T-helper 1 cell treated with Interleukin-12 subunit alpha and Interleukin-12 subunit beta and Interleukin-4 antibody, amounts not matched to agents 30 μg/mL and 1 μg/mL, for 36 hours (primary cell): Measurements from ENCODE around the gene CLCN2.
A peak's percentile ranks its signal among the peaks of the same experiment; 100 is the strongest.

Experiments
- H3K27ac Mint-ChIP-seq: one replicate; pipeline ENCODE4 v1.8.0; 2021; ENCODE audit warnings: mild to moderate bottlenecking, mixed read lengths
- H3K27me3 Mint-ChIP-seq: one replicate; pipeline ENCODE4 v1.8.0; 2021; ENCODE audit warnings: low read depth, mixed read lengths
- H3K36me3 Mint-ChIP-seq: one replicate; pipeline ENCODE4 v1.8.0; 2021; ENCODE audit warnings: low read depth, mixed read lengths
- H3K4me1 Mint-ChIP-seq: one replicate; pipeline ENCODE4 v1.8.0; 2021; ENCODE audit warnings: low read depth, mixed read lengths
- H3K4me3 Mint-ChIP-seq: one replicate; pipeline ENCODE4 v1.8.0; 2021; ENCODE audit warnings: mild to moderate bottlenecking, moderate library complexity, mixed read lengths
- H3K9me3 Mint-ChIP-seq: one replicate; pipeline ENCODE4 v1.8.0; 2021; ENCODE audit warnings: mixed read lengths

CLCN2 gene

DNA sequence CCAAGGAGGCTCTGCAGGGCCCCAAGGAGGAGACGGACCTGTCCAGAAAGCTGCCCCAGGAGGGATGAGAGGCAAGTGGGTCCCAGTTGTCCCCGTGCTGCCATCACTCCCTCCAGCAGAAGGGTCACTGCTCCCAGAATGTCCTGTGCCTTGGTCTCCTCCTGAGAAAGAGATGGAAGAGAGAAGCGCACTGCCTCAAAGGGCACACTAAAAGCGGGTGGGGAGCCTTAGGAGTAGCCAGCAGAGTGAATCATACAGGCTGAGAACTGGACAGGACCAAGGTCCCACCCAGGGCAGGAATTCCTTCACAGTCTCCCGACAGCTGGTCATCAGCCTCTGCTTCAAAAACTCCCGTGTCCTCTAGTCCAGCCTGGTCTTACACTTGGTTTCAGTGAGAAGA, 12.0 kb upstream of the CLCN2 start:
- Mint-ChIP-seq H3K9me3 (no peaks in the 10 kb centered on the region), H3K36me3 (peaks cover 16% of the 10 kb centered on the region), H3K4me3 (no peak overlapping the region), H3K4me1 (peaks cover 4% of the 10 kb centered on the region), H3K27me3 (peaks cover 42% of the 10 kb centered on the region), H3K27ac (no peak overlapping the region)

GRCh38 chr3:184372911-184373310, 11.5 kb upstream of the CLCN2 start:
- Mint-ChIP-seq H3K4me1 (peaks cover 4% of the 10 kb centered on the region), H3K36me3 (peaks cover 20% of the 10 kb centered on the region), H3K4me3 (no peak overlapping the region), H3K27me3 (peaks cover 37% of the 10 kb centered on the region), H3K27ac (no peak overlapping the region), H3K9me3 (no peaks in the 10 kb centered on the region)

DNA sequence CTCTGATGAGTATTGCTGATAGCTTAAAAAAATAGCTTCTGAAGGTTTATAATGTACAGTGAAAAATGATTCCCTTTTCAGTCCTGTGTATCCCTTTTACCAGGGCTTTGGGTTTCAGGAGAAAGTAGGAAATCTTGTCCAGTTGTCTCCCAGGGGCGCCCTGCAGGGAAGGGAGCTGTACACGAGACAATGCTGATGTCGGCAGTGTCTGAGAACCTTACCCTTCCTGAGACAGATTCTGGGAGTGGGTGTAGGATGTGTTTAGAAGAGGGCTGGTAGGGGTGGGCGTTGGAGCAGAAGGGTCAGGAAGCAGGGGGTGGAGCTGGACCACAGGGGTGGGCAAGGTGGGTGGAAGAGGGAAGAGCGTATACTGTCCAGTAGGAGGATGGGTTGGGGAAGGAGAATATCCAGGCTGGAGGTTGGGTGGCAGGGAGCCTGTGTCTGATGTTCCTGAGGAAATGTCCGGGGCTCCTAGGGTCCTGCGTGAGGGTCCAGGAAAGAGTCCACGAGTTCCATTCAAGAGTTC, 11.0 kb upstream of the CLCN2 start:
- Mint-ChIP-seq H3K4me1 (peaks cover 4% of the 10 kb centered on the region), H3K9me3 (no peaks in the 10 kb centered on the region), H3K27me3 (peaks cover 32% of the 10 kb centered on the region), H3K4me3 (no peak overlapping the region), H3K36me3 (peaks cover 24% of the 10 kb centered on the region), H3K27ac (no peak overlapping the region)

- H3K27me3 Mint-ChIP-seq, result peaks cover 24% of the 10 kb centered on the region
- peaks cover 31% of the 10 kb centered on the region for H3K36me3 Mint-ChIP-seq
- H3K4me1 Mint-ChIP-seq, result peaks cover 6% of the 10 kb centered on the region
- H3K27ac Mint-ChIP-seq, result no peak overlapping the region
- H3K9me3 Mint-ChIP-seq, result no peaks in the 10 kb centered on the region
- H3K4me3 Mint-ChIP-seq, result no peak overlapping the region
Measured at GRCh38 chr3:184371570-184372018, 10.2 kb upstream of the CLCN2 start.

- Mint-ChIP-seq H3K27ac (no peak overlapping the region), H3K4me3 (no peak overlapping the region), H3K4me1 (peaks cover 20% of the 10 kb centered on the region), H3K27me3 (peaks cover 2% of the 10 kb centered on the region), H3K9me3 (no peaks in the 10 kb centered on the region), H3K36me3 (peaks cover 46% of the 10 kb centered on the region)
Measured at GRCh38 chr3:184368586-184369183, 7.3 kb upstream of the CLCN2 start.

GRCh38 chr3:184368116-184368515, 6.7 kb upstream of the CLCN2 start:
- Mint-ChIP-seq H3K4me1 (peaks cover 22% of the 10 kb centered on the region), H3K9me3 (no peaks in the 10 kb centered on the region), H3K36me3 (peaks cover 49% of the 10 kb centered on the region), H3K27ac (no peak overlapping the region), H3K4me3 (no peak overlapping the region), H3K27me3 (no peaks in the 10 kb centered on the region)

- no peaks in the 10 kb centered on the region for H3K9me3 Mint-ChIP-seq
- H3K4me1 Mint-ChIP-seq, result peaks cover 22% of the 10 kb centered on the region
- H3K4me3 Mint-ChIP-seq, result no peak overlapping the region
- no peaks in the 10 kb centered on the region for H3K27me3 Mint-ChIP-seq
- H3K36me3 Mint-ChIP-seq, result peaks cover 50% of the 10 kb centered on the region
- no peak overlapping the region for H3K27ac Mint-ChIP-seq
Measured at GRCh38 chr3:184366619-184367289, 5.3 kb upstream of the CLCN2 start.

- Mint-ChIP-seq H3K27ac (peak overlapping the region; percentile 97), H3K36me3 (peaks cover 29% of the 10 kb centered on the region), H3K27me3 (peaks cover 9% of the 10 kb centered on the region), H3K9me3 (no peaks in the 10 kb centered on the region), H3K4me3 (peak overlapping the region; percentile 100), H3K4me1 (peaks cover 22% of the 10 kb centered on the region)
Measured at GRCh38 chr3:184362668-184363546, 1.5 kb upstream of the CLCN2 start.

DNA sequence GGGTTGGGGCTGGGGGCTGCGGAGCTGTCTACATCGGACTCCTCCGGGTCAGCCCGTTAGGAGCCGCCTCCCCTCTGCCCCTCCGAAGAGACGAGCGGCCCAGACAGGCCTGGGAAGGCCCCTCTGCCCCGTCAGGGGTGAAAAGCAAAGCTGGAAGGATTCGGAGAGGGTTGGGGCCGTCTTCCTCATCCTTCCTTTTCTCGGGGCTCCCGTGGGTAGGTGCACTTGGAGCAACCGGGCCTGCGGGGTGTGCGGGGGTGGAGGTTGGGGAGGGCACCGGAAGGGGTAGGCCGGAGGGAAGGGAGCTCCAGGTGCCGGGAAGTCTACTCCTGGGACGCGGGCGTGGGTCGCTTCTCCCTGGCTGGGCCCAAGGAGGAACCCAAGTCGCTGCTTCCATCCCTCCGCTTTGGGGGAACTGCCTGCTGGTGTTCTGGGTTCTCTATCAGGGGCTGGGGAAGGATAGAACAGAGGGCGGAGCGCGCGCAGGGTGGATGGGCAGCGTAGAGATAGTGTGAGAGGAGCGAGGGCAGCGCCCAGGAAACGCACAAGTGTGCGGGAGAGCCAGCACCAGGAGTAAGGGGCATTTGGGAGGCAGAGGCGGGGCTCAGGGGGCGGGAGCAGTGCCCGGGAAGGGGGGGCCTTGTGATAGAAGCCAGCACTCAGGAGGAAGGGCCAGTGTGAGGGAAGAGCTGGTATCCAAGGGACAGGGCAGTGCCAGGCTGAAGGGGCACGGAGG, 695 bp upstream of the CLCN2 start:
- Mint-ChIP-seq H3K4me1 (peaks cover 21% of the 10 kb centered on the region), H3K27me3 (peaks cover 9% of the 10 kb centered on the region), H3K4me3 (peak overlapping the region; percentile 94), H3K9me3 (no peaks in the 10 kb centered on the region), H3K27ac (peak overlapping the region; percentile 94), H3K36me3 (peaks cover 23% of the 10 kb centered on the region)

- Mint-ChIP-seq H3K9me3 (no peaks in the 10 kb centered on the region), H3K27me3 (peaks cover 9% of the 10 kb centered on the region), H3K4me3 (peak overlapping the region; percentile 83), H3K36me3 (peaks cover 16% of the 10 kb centered on the region), H3K27ac (peak overlapping the region; percentile 55), H3K4me1 (peaks cover 20% of the 10 kb centered on the region)
Measured at GRCh38 chr3:184360929-184361531, 375 bp downstream of the CLCN2 start.

- H3K27me3 Mint-ChIP-seq, result peaks cover 9% of the 10 kb centered on the region
- H3K36me3 Mint-ChIP-seq, result peaks cover 13% of the 10 kb centered on the region
- H3K9me3 Mint-ChIP-seq, result no peaks in the 10 kb centered on the region
- peaks cover 19% of the 10 kb centered on the region for H3K4me1 Mint-ChIP-seq
- H3K27ac Mint-ChIP-seq, result peak overlapping the region; percentile 55
- peak overlapping the region; percentile 83 for H3K4me3 Mint-ChIP-seq
Measured at GRCh38 chr3:184360070-184360928, 1.1 kb downstream of the CLCN2 start.

DNA sequence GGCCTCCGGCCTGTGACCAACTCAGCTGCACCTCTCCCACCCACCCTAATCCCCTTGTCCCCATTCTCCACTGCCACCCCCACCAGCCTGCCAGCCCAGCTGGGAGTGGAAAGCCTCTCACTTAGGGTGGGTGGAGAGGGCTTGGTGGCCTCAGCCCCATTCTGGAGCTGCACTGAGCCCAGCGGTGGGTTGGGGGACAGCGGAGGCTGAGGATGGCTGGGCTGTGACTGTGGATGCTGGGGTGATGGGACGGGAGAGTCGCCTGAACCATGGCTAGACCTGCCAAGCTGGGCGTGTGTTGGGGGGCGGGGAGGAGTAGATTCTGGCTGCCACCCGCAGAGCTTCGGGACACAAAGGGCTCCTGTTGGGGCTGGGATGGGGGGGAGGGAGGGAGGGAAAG, 1.8 kb downstream of the CLCN2 start:
- Mint-ChIP-seq H3K27me3 (peaks cover 9% of the 10 kb centered on the region), H3K4me3 (peak overlapping the region; percentile 78), H3K9me3 (no peaks in the 10 kb centered on the region), H3K27ac (no peak overlapping the region), H3K4me1 (peaks cover 12% of the 10 kb centered on the region), H3K36me3 (peaks cover 6% of the 10 kb centered on the region)

DNA sequence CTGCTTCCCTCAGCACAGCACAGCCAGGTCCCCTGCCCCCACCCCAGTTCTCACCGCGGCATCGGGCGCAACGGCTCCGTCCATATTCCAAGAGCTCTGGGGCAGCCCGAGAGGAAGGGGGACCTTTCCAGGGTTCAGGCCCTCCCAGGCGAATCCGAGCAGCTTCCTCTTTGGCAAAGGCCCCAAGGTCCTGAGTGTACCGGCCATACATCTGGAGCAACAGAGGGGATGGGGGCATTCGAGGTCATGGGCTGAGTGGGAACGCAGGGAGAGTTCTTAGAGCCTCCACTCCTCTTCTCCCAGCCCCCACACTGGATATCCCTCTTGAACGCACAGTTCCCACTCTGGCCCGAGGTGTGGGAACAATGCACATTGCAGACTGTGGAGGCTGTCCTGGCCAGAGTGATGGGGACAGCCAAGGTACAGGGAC, 2.5 kb downstream of the CLCN2 start:
- Mint-ChIP-seq H3K4me1 (peaks cover 8% of the 10 kb centered on the region), H3K36me3 (peaks cover 3% of the 10 kb centered on the region), H3K27ac (no peak overlapping the region), H3K27me3 (peaks cover 9% of the 10 kb centered on the region), H3K9me3 (no peaks in the 10 kb centered on the region), H3K4me3 (no peak overlapping the region)
